Brain pericyte (primary cell): ENCODE measurements around the gene LETM1.

ENCODE experiments used
- DNase-seq: peaks from one replicate; pipeline ENCODE4 v3.0.0-alpha.2; 2012; ENCODE audit warnings: low read depth, low spot score

The LETM1 gene

DNA sequence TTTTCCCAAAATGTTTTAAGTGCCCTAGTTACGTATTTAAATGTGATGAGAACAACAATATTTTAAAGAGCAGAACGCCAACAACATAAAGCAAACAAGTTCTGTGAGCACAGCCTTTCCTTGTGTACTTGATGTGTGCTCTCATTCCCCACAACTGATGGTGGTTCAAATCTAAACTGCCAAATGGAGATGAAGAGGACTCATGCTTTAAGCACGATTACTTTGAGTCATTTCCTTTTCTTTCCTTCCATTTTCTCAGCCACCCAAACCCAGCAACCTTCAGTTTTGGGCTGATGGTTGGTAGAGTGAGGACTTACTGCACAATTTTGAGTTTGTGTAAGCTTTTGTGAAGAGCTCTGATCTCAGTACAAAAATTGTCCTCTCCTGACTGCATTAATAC lies 16.9 kb upstream of the LETM1 start:
- no peak for DNase-seq

- no peak for DNase-seq
Measured at GRCh38 chr4:1871471-1872021, 15.6 kb upstream of the LETM1 start.

- no peak for DNase-seq
Measured at GRCh38 chr4:1870578-1871443, 14.9 kb upstream of the LETM1 start, which contains the start of gene NSD2. NSD2 (plus strand) TSS chr4:1871393; CDS start chr4:1900655, 29,262 bp downstream.

- DNase-seq: no peak
Measured at GRCh38 chr4:1870328-1870577, 14.3 kb upstream of the LETM1 start.

- DNase-seq: no peak
Measured at GRCh38 chr4:1869530-1870327, 13.8 kb upstream of the LETM1 start.

GRCh38 chr4:1868912-1869311 lies 13.0 kb upstream of the LETM1 start:
- no peak for DNase-seq

DNA sequence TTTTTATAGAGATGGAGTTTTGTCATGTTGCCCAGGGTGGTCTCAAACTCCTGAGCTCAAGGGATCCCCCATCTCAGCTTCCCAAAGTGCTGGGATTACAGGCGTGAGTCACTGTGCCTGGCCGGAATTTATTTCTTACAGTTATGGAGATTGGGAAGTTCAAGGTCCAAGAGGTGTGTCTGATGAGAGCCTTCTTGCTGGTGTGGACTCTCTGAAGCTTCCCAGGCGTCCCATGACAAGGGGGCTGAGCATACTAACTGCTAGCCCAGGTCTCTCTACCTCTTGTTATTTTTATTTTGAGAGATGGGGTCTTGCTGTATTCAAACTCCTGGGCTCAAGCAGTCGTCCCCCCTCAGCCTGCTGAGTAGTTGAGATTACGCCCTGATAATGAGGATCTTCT lies 12.3 kb upstream of the LETM1 start:
- DNase-seq: no peak

DNA sequence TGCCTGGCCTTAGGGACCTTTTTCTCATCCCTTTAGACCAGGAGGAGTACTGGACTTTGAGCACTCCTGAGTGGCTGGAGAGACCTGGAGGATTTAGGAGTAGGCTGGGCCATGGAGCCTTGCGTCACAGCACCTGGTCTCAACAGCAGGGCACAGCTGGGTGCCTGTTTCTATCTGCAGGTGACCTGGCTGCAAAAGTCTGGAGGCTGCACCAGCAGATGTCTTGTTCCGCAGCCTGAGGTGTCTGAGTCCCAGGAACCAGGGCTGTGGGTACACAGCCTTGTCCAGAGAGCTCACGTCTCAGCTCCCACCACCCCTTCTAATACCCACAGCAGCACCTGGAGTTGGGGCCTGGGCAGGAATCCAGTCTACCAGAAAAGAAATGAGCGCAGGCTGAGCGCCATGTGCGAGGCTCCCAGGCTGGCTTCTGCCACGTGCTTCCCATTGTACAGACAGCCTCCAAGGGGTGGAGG lies 10.3 kb upstream of the LETM1 start:
- no peak for DNase-seq

- no peak for DNase-seq
Measured at GRCh38 chr4:1864076-1865008, 8.4 kb upstream of the LETM1 start.

GRCh38 chr4:1863297-1864033 lies 7.5 kb upstream of the LETM1 start:
- no peak for DNase-seq

DNA sequence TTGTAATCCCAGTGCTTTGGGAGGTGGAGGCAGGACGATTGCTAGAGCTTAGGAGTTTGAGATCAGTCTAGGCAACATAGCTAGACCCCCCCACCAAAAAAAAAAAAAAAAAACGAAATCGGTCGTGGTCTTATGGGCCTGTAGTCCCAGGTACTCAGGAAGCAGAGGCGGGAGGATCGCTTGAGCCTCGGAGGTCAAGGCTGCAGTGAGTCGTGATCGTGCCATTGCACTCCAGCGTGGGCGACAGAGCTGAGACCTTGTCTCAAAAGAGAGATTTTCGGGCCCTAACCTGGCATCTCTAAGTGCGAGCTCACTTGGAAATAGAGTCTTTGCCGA lies 7.0 kb upstream of the LETM1 start:
- DNase-seq: no peak

GRCh38 chr4:1862055-1862911 lies 6.3 kb upstream of the LETM1 start:
- DNase-seq: no peak

- DNase-seq: no peak
Measured at GRCh38 chr4:1859389-1859753, 3.4 kb upstream of the LETM1 start.

DNA sequence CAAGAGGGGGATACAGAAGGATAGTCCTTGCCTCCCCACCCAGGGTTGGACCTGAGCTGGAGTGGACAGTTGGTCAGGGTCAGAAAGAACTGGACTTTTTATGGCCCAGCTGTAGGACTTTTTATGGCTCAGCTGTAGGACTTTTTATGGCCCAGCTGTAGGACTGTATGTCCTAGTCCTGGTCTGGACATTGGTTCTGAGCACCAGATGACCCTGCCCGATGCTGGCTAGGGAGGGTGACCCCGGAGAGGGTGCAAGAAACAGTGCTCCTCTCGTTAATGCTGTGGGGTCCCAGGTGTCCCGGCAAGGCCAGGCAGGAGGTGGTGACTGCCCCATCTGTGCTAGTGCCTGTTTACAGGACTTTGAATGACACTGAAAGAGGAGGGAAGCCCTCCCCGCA lies 2.0 kb upstream of the LETM1 start:
- DNase-seq: no peak

- no peak for DNase-seq
Measured at GRCh38 chr4:1856943-1857699, 1.2 kb upstream of the LETM1 start.

DNA sequence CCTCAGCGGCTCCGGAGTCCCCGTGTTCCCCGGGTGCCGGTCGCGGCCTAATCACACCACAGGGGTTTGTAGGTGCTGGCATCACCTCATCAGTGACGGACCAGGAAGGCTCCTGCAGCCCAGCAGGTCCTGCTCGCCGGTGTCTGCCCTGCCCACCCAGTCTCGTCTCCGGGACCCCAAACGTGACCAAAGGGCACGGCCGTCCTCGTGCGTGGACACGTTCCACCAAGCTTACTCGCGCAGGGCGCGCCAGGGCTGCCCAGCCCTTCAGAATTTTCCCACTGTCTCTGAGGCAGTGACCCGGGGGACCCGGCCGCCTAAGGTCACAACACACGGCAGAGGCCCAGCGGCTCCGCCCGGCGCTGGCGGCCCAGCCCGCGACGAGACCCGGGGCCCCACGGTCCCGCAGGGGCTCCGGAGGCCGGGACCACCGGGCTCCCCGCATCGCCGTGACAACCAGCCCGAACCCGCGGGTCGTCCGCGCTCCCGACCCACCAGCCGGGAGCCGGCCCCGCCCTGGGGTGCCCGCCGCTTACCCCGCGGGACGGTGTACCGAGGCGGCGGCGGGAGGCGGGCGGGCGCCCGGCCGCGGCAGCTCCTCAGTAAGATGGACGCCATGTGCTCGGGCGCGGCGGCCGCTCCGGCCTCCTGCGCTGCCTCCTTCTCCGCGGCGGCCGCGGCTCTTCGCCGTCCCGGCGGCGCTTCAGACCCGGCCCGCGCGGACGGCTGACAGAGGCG lies 454 bp downstream of the LETM1 start:
- DNase-seq: no peak

GRCh38 chr4:1854752-1855151 lies 1.2 kb downstream of the LETM1 start:
- DNase-seq: no peak

DNA sequence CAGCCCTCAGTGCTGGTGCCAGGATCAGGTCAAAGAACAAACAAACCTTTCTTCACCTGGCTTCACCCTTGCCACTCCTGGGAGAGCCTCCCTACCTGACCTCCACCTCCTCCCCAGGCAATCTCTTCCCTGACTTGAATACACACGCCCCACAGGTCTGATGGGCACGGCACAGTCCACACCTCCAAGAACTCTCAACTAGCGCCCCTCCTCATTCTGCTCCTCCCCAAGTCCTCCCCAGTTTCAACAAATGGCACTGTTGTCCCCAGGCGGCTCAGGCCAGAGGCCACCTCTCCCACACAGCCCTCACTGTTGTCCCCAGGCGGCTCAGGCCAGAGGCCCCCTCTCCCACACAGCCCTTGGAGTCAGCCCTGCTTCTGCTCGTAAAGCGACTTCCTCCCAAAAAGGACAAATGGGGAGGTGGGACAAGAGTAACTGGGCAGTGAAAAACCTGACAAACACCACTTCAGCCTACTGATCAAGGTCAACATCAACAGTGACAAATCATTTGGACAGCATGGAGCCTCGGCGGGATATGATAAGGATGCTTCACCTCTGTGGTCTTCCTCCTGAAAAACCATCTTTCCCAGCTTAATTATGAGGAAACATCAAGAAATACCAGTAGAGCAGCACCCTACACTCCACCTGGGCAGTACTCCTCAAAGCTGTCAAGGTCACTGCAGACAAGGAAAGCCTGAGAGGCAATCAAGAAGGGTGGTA lies 2.9 kb downstream of the LETM1 start:
- no peak for DNase-seq
